Neural cell (in vitro differentiated cells): ENCODE data around the gene ALDH9A1.
"Not testable (repeated sequence)": the region's sequence is repeated elsewhere in the genome, so short reads cannot be mapped to it uniquely, and the experiment has no call there.

Experiments
- CTCF ChIP-seq: fragments of 450-650 bp; IDR thresholded peaks from 2 replicates; pipeline ENCODE4 v1.5.1; 2014; ENCODE audit warnings: antibody characterized with exemption, mild to moderate bottlenecking, moderate library complexity; ENCODE audit not compliant: poor library complexity, severe bottlenecking
- EP300 ChIP-seq: fragments of 450-650 bp; conservative IDR thresholded peaks from 2 replicates; pipeline ENCODE4 v1.6.1; 2014; ENCODE audit warnings: antibody characterized with exemption, mild to moderate bottlenecking, moderate library complexity; ENCODE audit not compliant: poor library complexity, severe bottlenecking
- MXI1 ChIP-seq: fragments of 450-650 bp; conservative IDR thresholded peaks from 2 replicates; pipeline ENCODE4 v1.6.1; 2014; ENCODE audit warnings: antibody characterized with exemption, mild to moderate bottlenecking; ENCODE audit not compliant: poor library complexity, severe bottlenecking
- POLR2AphosphoS5 ChIP-seq: IDR thresholded peaks from 2 replicates; pipeline ENCODE4 v1.6.1; 2012
- RAD21 ChIP-seq: fragments of 450-650 bp; conservative IDR thresholded peaks from 2 replicates; pipeline ENCODE4 v1.6.1; 2014; ENCODE audit warnings: antibody characterized with exemption, mild to moderate bottlenecking, moderate library complexity
- REST ChIP-seq: IDR thresholded peaks from 2 replicates; pipeline ENCODE4 v1.6.1; 2012; ENCODE audit warnings: borderline replicate concordance
- SMC3 ChIP-seq: fragments of 450-650 bp; conservative IDR thresholded peaks from 2 replicates; pipeline ENCODE4 v1.6.1; 2014; ENCODE audit warnings: antibody characterized with exemption, mild to moderate bottlenecking, moderate library complexity; ENCODE audit not compliant: poor library complexity
- TAF1 ChIP-seq: IDR thresholded peaks from 2 replicates; pipeline ENCODE4 v1.6.1; 2012; ENCODE audit warnings: low read depth

- TF ChIP-seq EP300, POLR2AphosphoS5, CTCF, TAF1, MXI1, SMC3, REST, RAD21: not testable (repeated sequence)
Measured at GRCh38 chr1:165744913-165745312, 46.6 kb upstream of the ALDH9A1 start.
